A549 (cell line): Measurements from ENCODE around the gene PDE6C. TPM values are rescaled to one million over a fixed set of nuclear protein-coding genes. Genes with fewer than 3 reads are reported as not detected.

ENCODE experiments used
- ATAC-seq, 2 experiments: fragments of 200-7000 bp in 1 of 2; fragments of >200 bp in 1 of 2; cut with Nextera tagmentation in 1 of 2; cut with Tn5 transposase in 1 of 2; 3 replicates each; pipeline versions ENCODE4 v1.8.0 to v1.9.1; 2018 to 2020; ENCODE audit warnings: mild to moderate bottlenecking in 1 of 2, moderate library complexity in 1 of 2
- CTCF ChIA-PET: fragments of 300-600 bp; sonication (Branson Sonifier 250); formaldehyde crosslinking; extraction: SDS; loops from one replicate; lab custom pipeline; 2021; ENCODE audit warnings: antibody characterized with exemption, inconsistent platforms; lab: Yijun Ruan, JAX
- POLR2A ChIA-PET: fragments of 350-600 bp; formaldehyde crosslinking; extraction: SDS; loops from one replicate; lab custom pipeline; 2021; ENCODE audit warnings: antibody characterized with exemption, inconsistent platforms; lab: Yijun Ruan, JAX
- DNase-seq, 2 experiments: peaks; one replicate each; pipeline versions ENCODE4 v3.0.0 to v3.0.0-alpha.2; 2011 to 2016; ENCODE audit warnings: low read depth in 1 of 2, low spot score in 1 of 2
- FAIRE-seq: peaks from 2 replicates; lab custom pipeline; 2011; peaks lifted over from hg19 to GRCh38; lab: Jason Lieb, UNC
- H3K27ac ChIP-seq, 2 experiments: fragments of >200 bp; sonication (Bioruptor Twin); formaldehyde crosslinking; 3 replicates each; pipeline ENCODE4 v1.5.1; 2016 to 2017
- H3K4me1 ChIP-seq: fragments of >200 bp; sonication (Bioruptor Twin); formaldehyde crosslinking; 3 replicates; pipeline ENCODE4 v1.6.1; 2016
- H3K4me2 ChIP-seq: fragments of >200 bp; sonication (Bioruptor Twin); formaldehyde crosslinking; 3 replicates; pipeline ENCODE4 v1.6.1; 2016
- H3K4me3 ChIP-seq: fragments of >200 bp; sonication (Bioruptor Twin); formaldehyde crosslinking; 3 replicates; pipeline ENCODE4 v1.5.1; 2016
- H3K9me3 ChIP-seq: fragments of >200 bp; sonication (Bioruptor Twin); formaldehyde crosslinking; 3 replicates; pipeline ENCODE4 v1.6.1; 2016
- CBX2 ChIP-seq: fragments of 200-600 bp; sonication (generic); IDR thresholded peaks from 2 replicates; pipeline ENCODE4 v1.6.1; 2016; ENCODE audit warnings: low read depth, mild to moderate bottlenecking, borderline replicate concordance
- CHD4 ChIP-seq: fragments of 200-600 bp; sonication (generic); IDR thresholded peaks from 2 replicates; pipeline ENCODE4 v1.6.1; 2016; ENCODE audit warnings: antibody characterized with exemption, mild to moderate bottlenecking, borderline replicate concordance
- EHF ChIP-seq: fragments of 250-450 bp; sonication (Bioruptor Pico); IDR thresholded peaks from 2 replicates; pipeline ENCODE4 v1.5.0; 2020; ENCODE audit warnings: mild to moderate bottlenecking
- EHMT2 ChIP-seq: fragments of 200-600 bp; sonication (generic); IDR thresholded peaks from 2 replicates; pipeline ENCODE4 v1.6.1; 2016; ENCODE audit warnings: antibody characterized with exemption, low read depth, mild to moderate bottlenecking, moderate library complexity
- ESRRA ChIP-seq: fragments of 150-350 bp; IDR thresholded peaks from 2 replicates; pipeline ENCODE4 v1.6.1; 2014; ENCODE audit warnings: mild to moderate bottlenecking, low read length, borderline replicate concordance
- HOXB5 ChIP-seq: fragments of 250-450 bp; sonication (Bioruptor Pico); IDR thresholded peaks from 2 replicates; pipeline ENCODE4 v1.5.0; 2020; ENCODE audit warnings: mild to moderate bottlenecking, moderate library complexity
- JUNB ChIP-seq: fragments of >200 bp; sonication (Bioruptor Twin); formaldehyde crosslinking; IDR thresholded peaks from 2 replicates; pipeline ENCODE4 v1.6.1; 2016
- MAFK ChIP-seq: fragments of 450-650 bp; IDR thresholded peaks from 2 replicates; pipeline ENCODE4 v1.6.1; 2014; ENCODE audit not compliant: partially characterized antibody
- MAZ ChIP-seq: fragments of 150-350 bp; IDR thresholded peaks from 2 replicates; pipeline ENCODE4 v1.6.1; 2014; ENCODE audit warnings: antibody characterized with exemption, low read depth, low read length, borderline replicate concordance
- NPAS2 ChIP-seq: fragments of 250-450 bp; sonication (Bioruptor Pico); IDR thresholded peaks from 2 replicates; pipeline ENCODE4 v1.8.0; 2022; ENCODE audit warnings: mild to moderate bottlenecking, moderate library complexity, borderline replicate concordance
- PHF8 ChIP-seq: fragments of 200-600 bp; sonication (generic); IDR thresholded peaks from 2 replicates; pipeline ENCODE4 v1.6.1; 2016; ENCODE audit warnings: low read depth, mild to moderate bottlenecking, antibody characterized with exemption, moderate library complexity, borderline replicate concordance
- POLR2AphosphoS2 ChIP-seq: conservative IDR thresholded peaks from 2 replicates; pipeline ENCODE4 v1.6.1; 2012; ENCODE audit warnings: low read length, improper control_type of control experiment, inconsistent platforms
- RAD21 ChIP-seq, 2 experiments: fragments of >200 bp in 1 of 2; sonication (Bioruptor Twin) in 1 of 2; formaldehyde crosslinking in 1 of 2; IDR thresholded peaks in 1 of 2; conservative IDR thresholded peaks in 1 of 2; 2 replicates in 1 of 2; 3 replicates in 1 of 2; pipeline ENCODE4 v1.6.1; 2012 to 2018; ENCODE audit warnings: inconsistent platforms in 1 of 2
- RCOR1 ChIP-seq: fragments of 150-350 bp; IDR thresholded peaks from 2 replicates; pipeline ENCODE4 v1.6.1; 2014; ENCODE audit warnings: antibody characterized with exemption, low read length, low read depth
- SMC3 ChIP-seq: fragments of >200 bp; sonication (Bioruptor Twin); formaldehyde crosslinking; IDR thresholded peaks from 3 replicates; pipeline ENCODE4 v1.6.1; 2018; ENCODE audit warnings: inconsistent platforms
- TFCP2L1 ChIP-seq: fragments of 250-450 bp; sonication (Bioruptor Pico); IDR thresholded peaks from 2 replicates; pipeline ENCODE4 v1.5.0; 2021; ENCODE audit warnings: mild to moderate bottlenecking
- ZSCAN20 ChIP-seq: fragments of 250-450 bp; sonication (Bioruptor Pico); IDR thresholded peaks from 2 replicates; pipeline ENCODE4 v1.8.0; 2022; ENCODE audit warnings: mild to moderate bottlenecking, moderate library complexity
- WGBS: methylation state at CpG from one replicate; pipeline ENCODE4 v1.1.6; 2017; ENCODE audit errors: missing lambda C conversion rate; 5-methylcytosine and 5-hydroxymethylcytosine counted together
- polyA minus RNA-seq: library from RNA; depleted of rRNA, polyadenylated mRNA; stranded (reverse); fragments of >200 nt; gene quantifications from 2 replicates; pipeline ENCODE4 v1.2.3, GENCODE V29; 2011; rRNA and poly(A)+ RNA removed
- polyA plus RNA-seq, 4 experiments: library from polyadenylated mRNA; depleted of rRNA in 3 of 4; stranded (reverse); fragments of >200 nt; fragmentation: RNase III in 1 of 4; extraction: RNeasy Plus Mini Kit Qiagen cat#74134 plus additional on column Dnase treatment in 1 of 4; gene quantifications; 2 replicates in 3 of 4; 3 replicates in 1 of 4; pipeline ENCODE4 v1.2.3, GENCODE V29; 2011 to 2017
- TF ChIP-seq, protein P1 (sequence below): fragments of >200 bp; sonication (Bioruptor Twin); formaldehyde crosslinking; IDR thresholded peaks from 2 replicates; pipeline ENCODE4 v1.6.1; 2016
- TF ChIP-seq, protein P2 (sequence below): fragments of 250-450 bp; sonication (Bioruptor Pico); IDR thresholded peaks from 2 replicates; pipeline ENCODE4 v1.5.0; 2021; ENCODE audit warnings: mild to moderate bottlenecking, moderate library complexity, borderline replicate concordance
- TF ChIP-seq, protein P3 (sequence below): IDR thresholded peaks from 2 replicates; pipeline ENCODE4 v1.6.1; 2012
- TF ChIP-seq, protein P4 (sequence below): fragments of 200-600 bp; sonication (generic); IDR thresholded peaks from 2 replicates; pipeline ENCODE4 v1.6.1; 2016; ENCODE audit warnings: antibody characterized with exemption, mild to moderate bottlenecking, moderate library complexity

PDE6C gene
- not detected in 2 replicates for polyA plus RNA-seq (2011; rRNA removed)
- not detected in 2 replicates for polyA plus RNA-seq (2012; cell fraction: cytosol; rRNA removed)
- polyA plus RNA-seq (2012; cell fraction: nucleus; rRNA removed) = not detected in 2 replicates
- polyA plus RNA-seq (2017; fragmentation: RNase III; extraction: RNeasy Plus Mini Kit Qiagen cat#74134 plus additional on column Dnase treatment) = not detected in 3 replicates
- not detected in 2 replicates for polyA minus RNA-seq

DNA sequence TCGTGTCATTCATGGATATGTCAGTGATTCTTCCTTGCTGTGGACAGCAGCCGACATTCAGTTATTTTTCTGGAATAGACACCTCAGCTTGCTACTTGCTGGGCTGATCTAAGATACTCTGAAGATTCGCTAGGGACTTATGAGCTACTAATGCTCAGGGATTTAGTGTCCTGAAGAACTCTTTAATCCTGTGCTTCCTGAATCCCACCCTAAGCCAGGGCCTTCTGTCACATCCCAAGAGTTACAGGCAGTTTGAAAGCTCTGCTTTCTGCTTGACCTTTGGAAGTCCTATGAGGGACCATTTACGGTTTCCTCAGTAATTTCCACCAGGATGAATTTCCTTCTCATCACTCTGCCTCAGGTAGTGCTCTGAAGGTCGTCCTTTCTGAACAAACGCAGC lies at the start of gene PDE6C:
PDE6C (plus strand) TSS at position 227 of the 400 bp plus-strand sequence. CDS start 189 bp downstream, outside the sequence.
- Histone ChIP-seq H3K27ac (no peak within 1 kb of the TSS), H3K4me3 (no peak within 1 kb of the TSS), H3K4me2 (no peak within 1 kb of the TSS), H3K9me3 (no peaks in the 10 kb centered on the region), H3K4me1 (no peaks in the 10 kb centered on the region)
- ATAC-seq (no peak), FAIRE-seq (no peak), DNase-seq (no peak)
- ChIA-PET CTCF (interaction anchor here (1.7 kb wide), 1 partner anchor 16 kb away, joined by 8 read pairs; no protein-coding TSS in a partner anchor), POLR2A (no interaction called here)
- TF ChIP-seq PHF8 (no peak), MAFK (no peak), ESRRA (no peak), POLR2AphosphoS2 (no peak), SMC3 (no peak), EHF (no peak), NPAS2 (no peak), RAD21 (conservative IDR thresholded peaks at IDR 0.05 in 1 of 2, IDR thresholded peaks at IDR 0.05 in 1 of 2) (no peak), CHD4 (no peak), RCOR1 (no peak), MAZ (no peak), EHMT2 (no peak), HOXB5 (CRISPR knock-in tag) (no peak), JUNB (no peak)
- TF ChIP-seq, protein P1, sequence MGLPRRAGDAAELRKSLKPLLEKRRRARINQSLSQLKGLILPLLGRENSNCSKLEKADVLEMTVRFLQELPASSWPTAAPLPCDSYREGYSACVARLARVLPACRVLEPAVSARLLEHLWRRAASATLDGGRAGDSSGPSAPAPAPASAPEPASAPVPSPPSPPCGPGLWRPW = no peak
- TF ChIP-seq, protein P2, sequence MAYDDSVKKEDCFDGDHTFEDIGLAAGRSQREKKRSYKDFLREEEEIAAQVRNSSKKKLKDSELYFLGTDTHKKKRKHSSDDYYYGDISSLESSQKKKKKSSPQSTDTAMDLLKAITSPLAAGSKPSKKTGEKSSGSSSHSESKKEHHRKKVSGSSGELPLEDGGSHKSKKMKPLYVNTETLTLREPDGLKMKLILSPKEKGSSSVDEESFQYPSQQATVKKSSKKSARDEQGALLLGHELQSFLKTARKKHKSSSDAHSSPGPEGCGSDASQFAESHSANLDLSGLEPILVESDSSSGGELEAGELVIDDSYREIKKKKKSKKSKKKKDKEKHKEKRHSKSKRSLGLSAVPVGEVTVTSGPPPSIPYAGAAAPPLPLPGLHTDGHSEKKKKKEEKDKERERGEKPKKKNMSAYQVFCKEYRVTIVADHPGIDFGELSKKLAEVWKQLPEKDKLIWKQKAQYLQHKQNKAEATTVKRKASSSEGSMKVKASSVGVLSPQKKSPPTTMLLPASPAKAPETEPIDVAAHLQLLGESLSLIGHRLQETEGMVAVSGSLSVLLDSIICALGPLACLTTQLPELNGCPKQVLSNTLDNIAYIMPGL (CRISPR knock-in tag) = no peak
- TF ChIP-seq, protein P3, sequence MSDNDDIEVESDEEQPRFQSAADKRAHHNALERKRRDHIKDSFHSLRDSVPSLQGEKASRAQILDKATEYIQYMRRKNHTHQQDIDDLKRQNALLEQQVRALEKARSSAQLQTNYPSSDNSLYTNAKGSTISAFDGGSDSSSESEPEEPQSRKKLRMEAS = no peak
- WGBS = 54% methylated on average over 6 of the region's 6 CpGs

DNA sequence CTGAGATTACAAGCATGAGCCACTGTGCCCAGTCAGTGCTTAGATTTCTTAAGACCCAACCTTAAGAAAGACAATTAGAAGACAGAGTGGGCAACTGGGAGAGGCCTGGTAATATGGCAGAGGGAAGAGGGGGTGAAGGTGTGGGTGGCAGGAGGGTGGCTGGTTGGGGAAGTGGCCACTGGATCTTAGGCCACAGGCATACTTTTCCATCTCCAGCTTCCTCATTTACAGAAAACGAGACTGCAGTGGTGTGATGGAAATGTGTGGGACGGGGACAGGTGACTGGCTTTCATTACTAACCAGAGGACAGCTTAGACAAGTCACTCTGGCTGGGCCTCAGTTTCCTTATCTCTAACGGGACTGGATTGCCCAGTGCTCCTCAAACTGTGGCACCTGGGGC lies 46.9 kb upstream of the PDE6C start:
- Histone ChIP-seq H3K4me1 (no peaks in the 10 kb centered on the region), H3K4me2 (no peak overlapping the region), H3K9me3 (no peaks in the 10 kb centered on the region), H3K27ac (no peak overlapping the region), H3K4me3 (no peak overlapping the region)
- 72% methylated on average over 3 of the region's 3 CpGs for WGBS
- ATAC-seq (no peak), FAIRE-seq (no peak), DNase-seq (no peak)
- TF ChIP-seq, protein P4, sequence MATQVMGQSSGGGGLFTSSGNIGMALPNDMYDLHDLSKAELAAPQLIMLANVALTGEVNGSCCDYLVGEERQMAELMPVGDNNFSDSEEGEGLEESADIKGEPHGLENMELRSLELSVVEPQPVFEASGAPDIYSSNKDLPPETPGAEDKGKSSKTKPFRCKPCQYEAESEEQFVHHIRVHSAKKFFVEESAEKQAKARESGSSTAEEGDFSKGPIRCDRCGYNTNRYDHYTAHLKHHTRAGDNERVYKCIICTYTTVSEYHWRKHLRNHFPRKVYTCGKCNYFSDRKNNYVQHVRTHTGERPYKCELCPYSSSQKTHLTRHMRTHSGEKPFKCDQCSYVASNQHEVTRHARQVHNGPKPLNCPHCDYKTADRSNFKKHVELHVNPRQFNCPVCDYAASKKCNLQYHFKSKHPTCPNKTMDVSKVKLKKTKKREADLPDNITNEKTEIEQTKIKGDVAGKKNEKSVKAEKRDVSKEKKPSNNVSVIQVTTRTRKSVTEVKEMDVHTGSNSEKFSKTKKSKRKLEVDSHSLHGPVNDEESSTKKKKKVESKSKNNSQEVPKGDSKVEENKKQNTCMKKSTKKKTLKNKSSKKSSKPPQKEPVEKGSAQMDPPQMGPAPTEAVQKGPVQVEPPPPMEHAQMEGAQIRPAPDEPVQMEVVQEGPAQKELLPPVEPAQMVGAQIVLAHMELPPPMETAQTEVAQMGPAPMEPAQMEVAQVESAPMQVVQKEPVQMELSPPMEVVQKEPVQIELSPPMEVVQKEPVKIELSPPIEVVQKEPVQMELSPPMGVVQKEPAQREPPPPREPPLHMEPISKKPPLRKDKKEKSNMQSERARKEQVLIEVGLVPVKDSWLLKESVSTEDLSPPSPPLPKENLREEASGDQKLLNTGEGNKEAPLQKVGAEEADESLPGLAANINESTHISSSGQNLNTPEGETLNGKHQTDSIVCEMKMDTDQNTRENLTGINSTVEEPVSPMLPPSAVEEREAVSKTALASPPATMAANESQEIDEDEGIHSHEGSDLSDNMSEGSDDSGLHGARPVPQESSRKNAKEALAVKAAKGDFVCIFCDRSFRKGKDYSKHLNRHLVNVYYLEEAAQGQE = no peak
- TF ChIP-seq CBX2 (no peak), ZSCAN20 (CRISPR knock-in tag) (no peak), TFCP2L1 (CRISPR knock-in tag) (no peak)
- POLR2A ChIA-PET = interaction anchor here (1.8 kb wide), 1 partner anchor 11 kb away, joined by 6 read pairs; no protein-coding TSS in a partner anchor
- CTCF ChIA-PET = interaction anchor here (0.8 to 1.8 kb wide), 7 partner anchors 9 to 115 kb away, joined by 3 to 6 read pairs (median 3); no protein-coding TSS in a partner anchor
